Dendritic cell treated with granulocyte-macrophage colony-stimulating factor and Interleukin-4, amounts not matched to agents 40 ng/mL and 50 ng/mL, for 4 days (primary cell): Measurements from ENCODE around the gene SERTAD1.
"Not testable (repeated sequence)": the region's sequence is repeated elsewhere in the genome, so short reads cannot be mapped to it uniquely, and the experiment has no call there.

Source experiments
- H3K27ac Mint-ChIP-seq: one replicate; pipeline ENCODE4 v1.8.0; 2022; ENCODE audit warnings: mild to moderate bottlenecking, mixed read lengths
- H3K27me3 Mint-ChIP-seq: one replicate; pipeline ENCODE4 v1.8.0; 2022; ENCODE audit warnings: mild to moderate bottlenecking, mixed read lengths
- H3K36me3 Mint-ChIP-seq: one replicate; pipeline ENCODE4 v1.8.0; 2022; ENCODE audit warnings: low read depth, mixed read lengths
- H3K4me1 Mint-ChIP-seq: one replicate; pipeline ENCODE4 v1.8.0; 2022; ENCODE audit warnings: low read depth, mixed read lengths
- H3K4me3 Mint-ChIP-seq: one replicate; pipeline ENCODE4 v1.8.0; 2022; ENCODE audit warnings: mild to moderate bottlenecking, moderate library complexity, mixed read lengths
- H3K9me3 Mint-ChIP-seq: one replicate; pipeline ENCODE4 v1.8.0; 2022; ENCODE audit warnings: mixed read lengths
- intact Hi-C: fragments of 100-400 bp; cut with micrococcal nuclease; formaldehyde crosslinking; loops from one replicate; pipeline ENCODE4 v1.15.0; 2022

SERTAD1 gene

DNA sequence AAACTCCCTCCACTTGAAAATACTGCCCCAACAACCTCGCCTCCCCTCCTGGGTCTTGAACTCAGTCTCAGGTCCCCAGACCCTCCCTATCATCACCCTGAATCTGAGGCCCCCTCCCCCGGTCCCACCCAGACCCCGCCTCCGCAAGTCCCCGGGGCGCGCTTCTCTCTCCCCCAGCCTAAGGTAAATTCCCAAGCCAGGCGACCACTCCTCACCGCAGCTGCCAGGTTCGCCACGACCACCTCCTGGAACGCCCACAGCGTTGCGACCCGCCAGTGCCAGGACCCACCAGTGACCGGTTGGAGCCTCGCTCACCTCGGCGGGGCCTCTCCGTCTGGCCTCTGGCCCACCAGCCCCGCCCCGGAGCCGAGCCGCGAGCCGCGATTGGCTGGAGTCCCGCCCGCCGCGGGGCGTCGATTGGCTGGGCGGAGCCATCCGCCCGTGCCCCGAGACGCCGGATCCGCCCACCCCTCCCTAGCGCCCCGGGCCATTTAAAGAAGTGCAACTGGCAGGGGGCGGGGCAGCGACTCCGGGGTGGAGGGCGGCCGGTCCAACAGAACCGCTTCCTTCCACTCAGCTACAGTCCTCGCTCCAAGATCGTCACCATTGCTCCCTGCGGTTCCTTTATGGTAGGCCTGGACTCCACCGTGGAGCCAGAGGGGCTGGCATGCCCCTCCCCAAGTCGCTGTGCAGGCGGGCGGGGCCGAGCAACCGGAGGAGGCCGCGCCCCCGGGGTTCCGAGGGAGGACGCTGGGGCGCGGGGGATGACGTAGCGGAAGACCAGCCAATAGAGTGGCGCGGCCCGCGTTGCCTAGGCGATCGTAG lies 18.4 kb upstream of the SERTAD1 start, which contains the start of gene SERTAD3:
SERTAD3 (minus strand) TSS at position 336 of the 825 bp plus-strand sequence. CDS start 2,255 bp downstream, outside the sequence.
- H3K27me3 Mint-ChIP-seq, result no peaks in the 10 kb centered on the region
- H3K9me3 Mint-ChIP-seq, result no peaks in the 10 kb centered on the region

DNA sequence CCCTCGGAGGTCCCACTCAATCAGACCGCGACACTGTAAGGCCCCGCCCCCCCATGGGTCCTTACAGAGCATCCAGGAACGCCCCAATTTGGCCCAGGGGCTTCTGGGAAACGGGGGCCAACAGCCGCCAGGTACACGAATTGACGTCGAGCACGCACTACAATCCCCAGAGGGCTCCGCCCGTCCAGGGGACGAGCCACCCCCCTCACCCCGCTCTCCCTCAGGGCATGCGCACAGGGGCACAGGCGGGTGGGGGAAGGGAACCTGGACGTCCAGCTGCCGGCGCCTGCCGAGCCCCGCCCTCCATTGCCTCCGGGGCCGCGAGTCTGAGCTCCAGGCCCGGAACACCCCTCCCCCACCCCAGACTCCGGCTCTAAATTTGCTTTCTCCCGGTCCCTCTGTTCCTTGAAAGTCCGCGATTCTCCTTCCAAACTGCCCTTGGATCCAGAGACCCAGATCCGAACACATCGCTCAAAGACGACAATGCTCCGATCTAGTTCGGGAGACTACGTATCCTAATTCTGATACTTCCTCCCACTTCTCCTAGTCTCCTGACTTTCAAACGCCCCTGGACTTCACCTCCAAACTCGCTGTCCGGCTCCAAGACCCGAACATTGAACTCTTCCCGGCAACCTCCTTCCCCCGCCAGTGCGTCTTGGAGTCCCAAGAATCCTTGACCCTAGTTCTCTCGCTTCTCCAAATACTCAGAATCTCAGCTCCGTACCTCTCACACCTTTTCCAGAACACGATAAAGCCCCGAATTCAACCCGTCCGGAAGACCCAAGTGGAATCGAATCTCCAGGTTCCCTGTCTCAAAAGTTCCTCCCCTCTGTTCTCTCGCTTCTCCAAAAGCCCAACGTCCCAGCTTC lies 17.6 kb upstream of the SERTAD1 start:
- Mint-ChIP-seq H3K27ac (peak overlapping the region; percentile 98), H3K4me1 (peaks cover 30% of the 10 kb centered on the region), H3K9me3 (no peaks in the 10 kb centered on the region), H3K4me3 (peak overlapping the region; percentile 97), H3K36me3 (peaks cover 82% of the 10 kb centered on the region), H3K27me3 (no peaks in the 10 kb centered on the region)
- intact Hi-C loops, result loop anchor here (1.0 to 10.0 kb wide), 3 partner anchors 9 to 79 kb away; partner anchors contain the start of gene SERTAD1

More for the DNA sequence above, 18.4 kb upstream of the SERTAD1 start, which contains the start of gene SERTAD3:
- Mint-ChIP-seq H3K4me3 (peak within 1 kb of the TSS; percentile 97), H3K27ac (peak within 1 kb of the TSS; percentile 98), H3K4me1 (peaks cover 30% of the 10 kb centered on the region), H3K36me3 (peaks cover 88% of the 10 kb centered on the region)
- intact Hi-C loops, result loop anchor here (1.0 to 10.0 kb wide), 4 partner anchors 10 to 79 kb away; partner anchors contain the start of genes BLVRB and SERTAD1

DNA sequence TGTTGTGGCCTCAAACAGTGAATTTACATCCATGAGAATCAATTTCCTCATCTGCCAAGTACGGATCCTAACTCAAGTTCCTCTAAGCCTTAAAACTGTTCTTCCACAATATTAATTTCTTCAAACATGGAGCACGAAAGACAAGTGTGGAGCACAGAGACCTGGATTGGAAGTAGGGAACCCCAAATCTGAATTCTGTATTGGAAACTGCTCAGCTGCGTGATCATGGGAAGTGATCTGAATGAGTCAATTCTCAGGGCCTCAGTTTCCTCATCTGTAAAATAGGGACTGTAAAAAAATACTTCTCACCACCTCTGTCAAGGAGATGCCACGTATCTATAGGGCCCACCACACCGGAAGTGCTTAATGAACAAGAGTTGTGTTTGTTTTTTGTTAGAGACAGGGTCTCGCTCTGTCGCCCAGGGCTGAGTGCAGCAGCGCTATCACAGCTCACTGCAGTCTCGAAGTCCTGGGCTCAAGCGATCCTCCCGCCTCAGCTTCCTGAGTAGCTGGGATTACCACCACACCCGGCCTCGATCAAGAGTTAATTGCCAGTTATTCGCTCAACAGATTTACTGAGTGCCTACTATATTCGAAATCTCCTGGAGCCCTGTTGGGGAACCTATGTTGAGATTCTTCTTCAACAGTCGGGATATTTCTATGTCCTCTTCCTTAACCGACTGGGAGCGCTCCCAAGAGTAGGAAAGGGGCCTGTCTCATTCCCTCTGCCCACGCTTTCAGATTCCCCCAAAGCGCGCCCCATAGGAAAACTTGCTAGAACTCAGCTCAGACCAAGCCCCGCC lies 16.7 kb upstream of the SERTAD1 start:
- Mint-ChIP-seq H3K27ac (peak overlapping the region; percentile 98), H3K4me3 (peak overlapping the region; percentile 97), H3K27me3 (no peaks in the 10 kb centered on the region), H3K4me1 (peaks cover 30% of the 10 kb centered on the region), H3K9me3 (no peaks in the 10 kb centered on the region), H3K36me3 (peaks cover 78% of the 10 kb centered on the region)
- intact Hi-C loops, result loop anchor here (1.0 to 10.0 kb wide), 3 partner anchors 8 to 78 kb away; partner anchors contain the start of gene SERTAD1

DNA sequence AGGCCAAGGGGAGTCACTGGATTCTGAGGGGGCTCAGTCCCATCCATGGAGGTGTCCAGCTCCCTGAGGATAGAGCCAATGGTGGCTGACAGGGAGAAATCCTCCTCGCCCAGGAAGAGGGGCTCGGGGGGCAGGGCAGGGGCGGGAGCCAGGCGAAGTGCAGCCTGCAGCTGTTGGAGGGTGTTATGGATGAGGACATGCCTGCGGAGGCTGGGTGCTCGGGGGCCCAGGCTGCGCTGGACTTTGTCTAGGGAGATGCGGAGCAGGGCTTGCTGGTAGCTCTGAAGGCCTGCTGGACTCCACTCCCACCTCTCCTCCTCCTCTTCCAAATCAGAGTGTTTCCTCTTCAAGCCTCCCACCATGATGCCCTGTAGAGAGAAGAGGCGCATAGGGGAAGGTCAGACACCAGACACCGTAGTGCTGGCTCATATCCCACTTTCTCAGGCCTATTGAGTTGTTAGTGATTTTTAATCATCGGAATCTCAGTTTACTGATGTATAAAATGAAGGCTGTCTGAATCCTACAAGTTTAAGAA lies 16.0 kb upstream of the SERTAD1 start:
- Mint-ChIP-seq H3K9me3 (no peaks in the 10 kb centered on the region), H3K27ac (no peak overlapping the region)

DNA sequence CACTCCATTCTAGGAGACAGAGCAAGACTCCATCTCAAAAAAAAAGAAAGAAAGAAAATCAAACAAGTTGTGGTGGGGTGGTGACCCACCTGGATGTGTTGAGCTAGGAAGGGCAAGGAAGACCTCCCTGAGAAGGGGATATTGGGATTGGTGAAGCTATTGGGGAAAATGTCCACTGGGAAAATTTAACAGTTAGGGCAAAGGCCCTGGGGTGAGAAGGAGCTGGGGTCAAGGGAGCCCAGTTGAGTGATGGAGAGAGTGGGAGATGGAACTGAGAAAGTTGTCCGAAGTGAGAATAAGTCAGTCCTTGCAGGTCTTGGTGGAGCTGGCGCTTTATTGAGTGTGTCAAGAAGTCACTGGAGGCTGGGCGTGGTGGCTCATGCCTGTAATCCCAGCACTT lies 12.5 kb upstream of the SERTAD1 start:
- Mint-ChIP-seq H3K4me1 (peaks cover 39% of the 10 kb centered on the region), H3K27me3 (no peaks in the 10 kb centered on the region), H3K27ac (no peak overlapping the region), H3K9me3 (no peaks in the 10 kb centered on the region), H3K36me3 (peaks cover 47% of the 10 kb centered on the region), H3K4me3 (no peak overlapping the region)
- intact Hi-C loops, result no loop called here

More for the DNA sequence above, 16.0 kb upstream of the SERTAD1 start:
- peaks cover 70% of the 10 kb centered on the region for H3K36me3 Mint-ChIP-seq
- H3K4me3 Mint-ChIP-seq, result peak overlapping the region; percentile 97
- H3K27me3 Mint-ChIP-seq, result no peaks in the 10 kb centered on the region
- H3K4me1 Mint-ChIP-seq, result peaks cover 30% of the 10 kb centered on the region
- intact Hi-C loops, result loop anchor here (10.0 kb wide), 1 partner anchor 77 kb away; no protein-coding TSS in a partner anchor

DNA sequence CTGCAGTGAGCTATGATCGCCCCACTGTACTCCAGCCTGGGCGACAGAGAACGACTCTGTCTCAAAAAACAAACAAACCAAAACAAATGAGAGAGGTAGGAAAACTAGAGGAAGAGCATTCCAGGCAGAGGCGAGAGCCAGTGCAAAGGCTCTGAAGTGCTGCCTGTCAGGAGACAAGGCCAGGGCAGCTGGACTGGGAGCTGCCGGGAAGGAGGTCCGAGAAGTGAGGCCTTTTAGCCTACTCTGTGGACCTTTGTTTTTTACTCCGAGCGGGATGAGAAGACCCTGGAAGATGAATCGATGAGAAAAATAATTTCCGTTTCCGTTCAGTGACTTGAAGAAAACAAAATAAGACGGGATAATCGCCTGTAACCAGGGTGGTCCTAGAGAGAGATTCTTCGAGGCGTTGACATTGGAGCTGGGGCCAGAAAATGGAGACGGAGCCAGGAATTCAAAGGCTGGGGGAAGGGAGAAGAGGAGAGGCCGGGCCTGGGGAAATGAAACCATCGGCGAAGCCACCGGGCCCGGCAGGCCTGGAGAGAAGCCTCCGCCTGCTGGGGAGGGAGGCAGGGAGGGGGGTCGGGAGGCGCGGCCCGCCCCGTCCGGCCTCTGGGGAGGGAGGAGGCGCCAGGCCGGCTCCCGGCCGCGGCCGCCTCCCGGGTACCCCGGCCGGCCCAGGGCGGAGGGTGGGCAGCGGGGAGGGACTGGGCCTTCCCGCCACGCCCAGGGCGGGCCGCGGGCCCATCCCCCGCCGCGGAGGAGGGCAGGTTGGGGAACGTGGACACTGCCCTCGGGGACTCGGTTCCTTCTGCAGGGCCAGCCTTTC lies 7.8 kb upstream of the SERTAD1 start:
- Mint-ChIP-seq H3K4me1 (peaks cover 43% of the 10 kb centered on the region), H3K27ac (peak overlapping the region; percentile 97), H3K9me3 (no peaks in the 10 kb centered on the region), H3K36me3 (peaks cover 6% of the 10 kb centered on the region), H3K4me3 (peak overlapping the region; percentile 72), H3K27me3 (no peaks in the 10 kb centered on the region)
- intact Hi-C loops, result loop anchor here (1.0 kb wide), 2 partner anchors 7 to 10 kb away; no protein-coding TSS in a partner anchor

DNA sequence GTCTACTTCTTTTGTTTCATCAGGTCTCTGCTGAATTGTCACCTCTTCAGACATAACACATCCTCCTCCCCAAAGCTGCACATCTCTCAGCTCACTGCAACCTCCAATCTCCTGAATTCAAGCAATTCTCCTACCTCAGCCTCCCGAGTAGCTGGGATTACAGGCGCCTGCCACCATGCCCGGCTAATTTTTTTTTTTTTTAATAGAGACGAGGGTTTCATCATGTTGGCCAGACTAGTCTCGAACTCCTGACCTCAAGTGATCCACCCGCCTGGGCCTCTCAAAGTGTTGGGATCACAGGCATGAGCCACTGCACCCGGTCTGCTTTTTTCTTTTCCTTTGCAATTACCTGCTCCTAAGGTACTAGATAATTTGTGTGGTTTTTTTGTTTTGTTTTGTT lies 7.0 kb upstream of the SERTAD1 start:
- H3K27me3 Mint-ChIP-seq, H3K36me3 Mint-ChIP-seq, intact Hi-C loops, H3K9me3 Mint-ChIP-seq: not testable (repeated sequence)
- H3K4me3 Mint-ChIP-seq, result peak overlapping the region; percentile 72
- peaks cover 43% of the 10 kb centered on the region for H3K4me1 Mint-ChIP-seq
- H3K27ac Mint-ChIP-seq, result peak overlapping the region; percentile 97

DNA sequence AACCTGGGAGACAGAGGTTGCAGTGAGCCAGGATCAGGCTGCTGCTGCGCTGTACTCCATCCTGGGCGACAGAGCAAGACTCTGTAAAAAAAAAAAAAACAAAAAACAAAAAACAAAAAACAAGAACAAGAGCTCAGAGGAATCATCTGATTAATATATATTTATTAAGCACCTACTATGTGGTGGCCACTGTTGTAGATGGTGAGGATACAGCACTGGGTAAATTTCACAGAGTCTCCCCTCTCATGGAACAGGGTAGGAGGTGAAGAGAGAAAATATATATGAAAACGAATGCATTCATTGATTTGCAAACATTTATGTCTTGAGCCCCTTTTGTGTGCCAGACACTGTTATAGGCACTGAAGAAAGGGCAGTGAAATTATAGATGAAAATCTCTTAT lies 5.9 kb upstream of the SERTAD1 start:
- intact Hi-C loops, result no loop called here
- peak overlapping the region; percentile 97 for H3K27ac Mint-ChIP-seq

DNA sequence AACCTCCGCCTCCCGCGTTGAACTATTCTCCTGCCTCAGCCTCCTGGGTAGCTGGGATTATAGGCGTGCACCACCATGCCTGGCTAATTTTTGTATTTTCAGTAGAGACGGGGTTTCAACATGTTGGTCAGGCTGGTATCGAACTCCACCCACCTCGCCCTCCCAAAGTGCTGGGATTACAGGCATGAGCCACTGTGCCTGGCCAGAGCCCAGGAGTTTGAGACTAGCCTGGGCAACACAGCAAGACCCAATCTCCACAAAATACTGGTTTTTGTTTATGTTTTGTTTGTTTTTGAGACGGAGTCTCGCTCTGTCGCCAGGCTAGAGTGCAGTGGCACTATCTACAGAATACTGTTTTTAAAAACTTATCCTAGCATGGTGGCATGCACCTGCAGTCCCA lies 4.5 kb upstream of the SERTAD1 start:
- peaks cover 10% of the 10 kb centered on the region for H3K36me3 Mint-ChIP-seq
- H3K27ac Mint-ChIP-seq, H3K27me3 Mint-ChIP-seq, H3K9me3 Mint-ChIP-seq, H3K4me3 Mint-ChIP-seq, intact Hi-C loops: not testable (repeated sequence)
- peaks cover 30% of the 10 kb centered on the region for H3K4me1 Mint-ChIP-seq

More for the DNA sequence above, 5.9 kb upstream of the SERTAD1 start:
- Mint-ChIP-seq H3K36me3 (no peaks in the 10 kb centered on the region), H3K27me3 (no peaks in the 10 kb centered on the region), H3K4me3 (no peak overlapping the region), H3K4me1 (peaks cover 42% of the 10 kb centered on the region), H3K9me3 (no peaks in the 10 kb centered on the region)

DNA sequence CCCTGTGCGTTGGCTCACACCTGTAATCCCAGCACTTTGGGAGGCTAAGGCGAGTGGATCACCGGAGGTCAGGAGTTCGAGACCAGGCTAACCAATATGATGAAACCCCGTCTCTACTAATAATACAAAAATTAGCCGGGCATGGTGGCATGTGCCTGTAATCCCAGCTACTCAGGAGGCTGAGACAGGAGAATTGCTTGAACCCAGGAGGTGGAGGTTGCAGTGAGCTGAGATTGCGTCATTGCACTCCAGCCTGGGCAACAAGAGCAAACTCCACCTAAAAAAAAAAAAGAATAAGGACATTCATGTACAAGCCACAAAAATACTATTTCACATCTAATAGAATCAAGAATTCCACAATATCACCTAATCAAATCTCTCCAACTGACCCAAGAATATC lies 2.4 kb upstream of the SERTAD1 start:
- H3K4me1 Mint-ChIP-seq, result peaks cover 26% of the 10 kb centered on the region
- peaks cover 23% of the 10 kb centered on the region for H3K36me3 Mint-ChIP-seq
- H3K27me3 Mint-ChIP-seq, H3K9me3 Mint-ChIP-seq, H3K27ac Mint-ChIP-seq, H3K4me3 Mint-ChIP-seq, intact Hi-C loops: not testable (repeated sequence)

DNA sequence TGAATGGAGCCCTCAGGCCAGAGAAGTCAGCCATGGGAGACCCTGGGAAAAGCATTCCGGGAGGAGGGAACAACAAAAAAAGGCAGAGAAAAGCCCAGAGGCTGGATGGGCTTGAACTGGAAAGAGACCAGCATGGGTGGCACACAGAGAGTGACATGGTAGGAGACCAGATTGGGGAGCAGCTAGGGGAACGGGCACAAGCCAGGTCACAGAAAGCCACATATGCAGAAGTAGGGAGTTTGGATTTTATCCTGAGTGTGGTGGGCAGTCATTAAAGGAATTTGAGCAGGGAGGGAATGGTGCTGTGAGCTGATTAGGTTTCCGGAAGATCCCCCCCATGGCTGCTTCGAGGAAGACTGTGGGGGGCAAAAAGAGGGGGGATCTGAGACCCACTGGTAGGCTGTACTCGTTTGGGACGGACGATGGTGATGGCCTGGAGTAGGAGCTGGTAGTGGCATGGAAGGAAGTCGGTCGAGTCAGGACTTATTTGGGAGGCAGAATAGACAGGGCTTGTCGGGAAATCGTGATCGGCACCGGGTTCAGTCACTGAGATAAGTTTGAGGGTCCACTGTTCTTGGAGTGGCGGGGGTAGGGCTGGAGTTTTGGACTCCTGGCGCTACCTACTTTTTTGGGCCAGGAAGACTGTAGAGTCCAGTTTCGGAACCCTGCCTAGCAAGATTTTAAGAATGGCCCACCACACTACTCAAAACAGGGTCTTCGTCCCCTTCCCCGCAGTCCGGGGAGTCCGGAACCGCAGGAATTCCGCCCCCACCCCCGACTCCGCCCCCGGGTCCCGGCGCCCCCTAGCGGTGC lies 949 bp downstream of the SERTAD1 start:
- intact Hi-C loops, result loop anchor here (1.0 to 5.0 kb wide), 2 partner anchors 18 to 37 kb away; no protein-coding TSS in a partner anchor
- H3K27me3 Mint-ChIP-seq, result no peaks in the 10 kb centered on the region
- peak overlapping the region; percentile 88 for H3K27ac Mint-ChIP-seq
- H3K4me1 Mint-ChIP-seq, result peaks cover 26% of the 10 kb centered on the region
- no peaks in the 10 kb centered on the region for H3K9me3 Mint-ChIP-seq
- peak overlapping the region; percentile 88 for H3K4me3 Mint-ChIP-seq
- H3K36me3 Mint-ChIP-seq, result peaks cover 44% of the 10 kb centered on the region
